HL-60 (cell line): ENCODE data around the gene TTC28.

ENCODE experiments used
- DNase-seq, 2 experiments: peaks; one replicate each; pipeline ENCODE4 v3.0.0-alpha.2; 2010 to 2020; ENCODE audit warnings: low read depth in 1 of 2, low spot score in 1 of 2
- H3K27ac ChIP-seq: fragments of 250-450 bp; sonication (Bioruptor Pico); replicated peaks from 2 replicates; pipeline ENCODE4 v1.5.1; 2020; ENCODE audit warnings: mild to moderate bottlenecking, moderate library complexity
- H3K27me3 ChIP-seq: fragments of 250-450 bp; sonication (Bioruptor Pico); 2 replicates; pipeline ENCODE4 v1.5.1; 2021; ENCODE audit warnings: mild to moderate bottlenecking, moderate library complexity; ENCODE audit not compliant: insufficient read depth, poor library complexity, severe bottlenecking
- H3K4me3 ChIP-seq: replicated peaks from 2 replicates; pipeline ENCODE4 v1.5.1; 2011; ENCODE audit warnings: mild to moderate bottlenecking, control low read depth, low read length; ENCODE audit not compliant: insufficient read depth
- GABPA ChIP-seq: IDR thresholded peaks from 2 replicates; pipeline ENCODE4 v1.6.1; 2012; ENCODE audit warnings: low read depth
- POLR2AphosphoS5 ChIP-seq: IDR thresholded peaks from 2 replicates; pipeline ENCODE4 v1.6.1; 2012; ENCODE audit warnings: low read depth
- REST ChIP-seq: IDR thresholded peaks from 2 replicates; pipeline ENCODE4 v1.6.1; 2012; ENCODE audit warnings: low read depth; ENCODE audit not compliant: insufficient replicate concordance
- SPI1 ChIP-seq: IDR thresholded peaks from 2 replicates; pipeline ENCODE4 v1.6.1; 2012; ENCODE audit warnings: low read depth, mild to moderate bottlenecking, borderline replicate concordance
- TF ChIP-seq, protein P1 (sequence below): IDR thresholded peaks from one replicate; pipeline ENCODE4 v1.5.1; 2011; ENCODE audit warnings: low read length, control low read depth, inconsistent platforms; ENCODE audit not compliant: insufficient read depth

The TTC28 gene

GRCh38 chr22:28507896-28508295, 171.7 kb downstream of the TTC28 start:
- Histone ChIP-seq H3K27ac (no peak overlapping the region), H3K27me3 (no peaks in the 10 kb centered on the region), H3K4me3 (no peak overlapping the region)
- no peak for DNase-seq
- TF ChIP-seq GABPA (no peak), SPI1 (no peak), REST (no peak), POLR2AphosphoS5 (no peak)
- TF ChIP-seq, protein P1, sequence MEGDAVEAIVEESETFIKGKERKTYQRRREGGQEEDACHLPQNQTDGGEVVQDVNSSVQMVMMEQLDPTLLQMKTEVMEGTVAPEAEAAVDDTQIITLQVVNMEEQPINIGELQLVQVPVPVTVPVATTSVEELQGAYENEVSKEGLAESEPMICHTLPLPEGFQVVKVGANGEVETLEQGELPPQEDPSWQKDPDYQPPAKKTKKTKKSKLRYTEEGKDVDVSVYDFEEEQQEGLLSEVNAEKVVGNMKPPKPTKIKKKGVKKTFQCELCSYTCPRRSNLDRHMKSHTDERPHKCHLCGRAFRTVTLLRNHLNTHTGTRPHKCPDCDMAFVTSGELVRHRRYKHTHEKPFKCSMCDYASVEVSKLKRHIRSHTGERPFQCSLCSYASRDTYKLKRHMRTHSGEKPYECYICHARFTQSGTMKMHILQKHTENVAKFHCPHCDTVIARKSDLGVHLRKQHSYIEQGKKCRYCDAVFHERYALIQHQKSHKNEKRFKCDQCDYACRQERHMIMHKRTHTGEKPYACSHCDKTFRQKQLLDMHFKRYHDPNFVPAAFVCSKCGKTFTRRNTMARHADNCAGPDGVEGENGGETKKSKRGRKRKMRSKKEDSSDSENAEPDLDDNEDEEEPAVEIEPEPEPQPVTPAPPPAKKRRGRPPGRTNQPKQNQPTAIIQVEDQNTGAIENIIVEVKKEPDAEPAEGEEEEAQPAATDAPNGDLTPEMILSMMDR: no peak

DNA sequence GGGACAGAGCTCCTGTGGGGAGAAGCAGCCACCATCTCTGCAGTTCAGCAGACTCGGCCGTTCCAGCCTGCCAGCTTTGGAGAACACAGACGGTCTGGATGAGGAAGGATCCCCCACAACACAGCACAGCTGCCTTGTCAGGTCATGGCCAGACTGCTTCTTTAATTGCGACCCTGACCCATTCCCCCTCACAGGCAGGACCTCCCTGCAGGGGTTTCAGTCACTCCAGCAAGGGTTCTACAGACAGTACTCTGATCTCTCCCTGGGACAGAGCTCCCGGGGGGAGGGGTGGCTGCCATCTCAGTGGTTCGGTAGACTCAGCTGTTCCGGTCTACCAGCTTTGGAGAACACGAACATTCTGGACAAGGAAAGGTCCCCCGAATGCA, 173.5 kb downstream of the TTC28 start:
- TF ChIP-seq, protein P1: no peak
- TF ChIP-seq REST (no peak), POLR2AphosphoS5 (no peak), SPI1 (no peak), GABPA (no peak)
- Histone ChIP-seq H3K4me3 (no peak overlapping the region), H3K27me3 (no peaks in the 10 kb centered on the region), H3K27ac (no peak overlapping the region)
- no peak for DNase-seq

DNA sequence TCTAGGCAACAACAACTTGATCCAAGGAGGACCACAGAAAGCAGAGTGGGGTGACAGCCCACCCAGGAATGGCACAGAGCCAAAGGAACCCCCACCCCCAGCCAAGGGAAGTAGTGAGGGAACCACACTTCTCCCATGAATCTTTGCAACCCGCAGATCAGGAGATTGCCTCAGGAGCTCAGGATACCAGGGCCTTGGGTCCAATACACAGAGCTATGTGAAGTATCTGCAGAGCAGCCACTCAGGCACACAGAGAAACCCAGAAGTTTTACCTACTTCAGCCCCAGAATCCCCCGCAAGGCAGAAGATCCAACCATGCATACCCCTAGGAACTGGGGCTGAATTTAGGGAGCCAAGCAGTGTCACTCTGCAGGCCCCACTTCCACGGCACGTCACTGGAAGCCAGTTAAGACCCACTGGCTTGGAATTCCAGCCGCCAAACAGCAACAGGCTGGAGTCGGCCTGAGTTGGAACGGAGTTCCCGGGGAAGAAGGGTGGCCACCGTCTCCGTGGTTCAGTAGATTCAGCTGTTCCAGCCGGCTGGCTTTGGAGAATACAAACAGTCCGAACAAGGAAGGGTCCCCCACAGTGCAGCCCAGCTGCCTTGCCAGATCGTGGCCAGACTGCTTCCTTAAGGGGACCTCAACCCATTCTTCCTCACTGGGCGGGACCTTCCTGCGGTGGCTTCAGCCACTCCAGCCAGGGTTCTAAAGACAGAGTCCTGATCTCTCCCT, 174.1 kb downstream of the TTC28 start:
- H3K27me3 ChIP-seq: no peaks in the 10 kb centered on the region
- H3K4me3 ChIP-seq: no peak overlapping the region
- TF ChIP-seq GABPA: no peak
- TF ChIP-seq, protein P1: no peak
- no peak for TF ChIP-seq POLR2AphosphoS5
- no peak for TF ChIP-seq SPI1
- TF ChIP-seq REST: no peak
- no peak overlapping the region for H3K27ac ChIP-seq
- DNase-seq: no peak
